Mononuclear cell (primary cell): ENCODE results near the gene NIPBL. TPM values are rescaled to one million over a fixed set of nuclear protein-coding genes. Genes with fewer than 3 reads are reported as not detected.
"Not testable (repeated sequence)": the region's sequence is repeated elsewhere in the genome, so short reads cannot be mapped to it uniquely, and the experiment has no call there.

Experiments used
- H3K27me3 ChIP-seq: 2 replicates; pipeline ENCODE4 v1.6.0; 2011; ENCODE audit warnings: low read length, control low read depth; ENCODE audit not compliant: insufficient read depth
- H3K4me1 ChIP-seq: 2 replicates; pipeline ENCODE4 v1.5.1; 2011; ENCODE audit warnings: mild to moderate bottlenecking, low read length, control low read depth; ENCODE audit not compliant: insufficient read depth
- H3K4me3 ChIP-seq: 2 replicates; pipeline ENCODE4 v1.5.1; 2011; ENCODE audit warnings: mild to moderate bottlenecking, low read length, moderate library complexity
- H3K9me3 ChIP-seq: 2 replicates; pipeline ENCODE4 v1.5.1; 2011; ENCODE audit warnings: low read depth, mild to moderate bottlenecking, control low read depth, low read length
- total RNA-seq: library from RNA; depleted of rRNA; stranded (reverse); fragments of >200 nt; gene quantifications from one replicate; pipeline ENCODE4 v1.2.3, GENCODE V29; 2012

NIPBL gene
- total RNA-seq = 97.6 TPM

GRCh38 chr5:36876299-36876964, at the start of gene NIPBL:
TSS of gene NIPBL (plus strand) at chr5:36876769. CDS start at chr5:36953697, 76,928 bp downstream.
- H3K4me1 ChIP-seq = peaks cover 21% of the 10 kb centered on the region

GRCh38 chr5:36832274-36832673, 44.3 kb upstream of the NIPBL start:
- peaks cover 3% of the 10 kb centered on the region for H3K4me1 ChIP-seq
- H3K9me3 ChIP-seq = no peaks in the 10 kb centered on the region

More at GRCh38 chr5:36876299-36876964, at the start of gene NIPBL:
- H3K4me3 ChIP-seq = peak within 1 kb of the TSS; percentile 96
- no peaks in the 10 kb centered on the region for H3K9me3 ChIP-seq
- H3K27me3 ChIP-seq = no peaks in the 10 kb centered on the region

GRCh38 chr5:36836831-36837230, 39.7 kb upstream of the NIPBL start:
- Histone ChIP-seq H3K9me3 (no peaks in the 10 kb centered on the region), H3K4me1 (peaks cover 33% of the 10 kb centered on the region), H3K27me3 (no peaks in the 10 kb centered on the region), H3K4me3 (no peak overlapping the region)

More at GRCh38 chr5:36832274-36832673, 44.3 kb upstream of the NIPBL start:
- H3K4me3 ChIP-seq = no peak overlapping the region
- H3K27me3 ChIP-seq = no peaks in the 10 kb centered on the region

DNA sequence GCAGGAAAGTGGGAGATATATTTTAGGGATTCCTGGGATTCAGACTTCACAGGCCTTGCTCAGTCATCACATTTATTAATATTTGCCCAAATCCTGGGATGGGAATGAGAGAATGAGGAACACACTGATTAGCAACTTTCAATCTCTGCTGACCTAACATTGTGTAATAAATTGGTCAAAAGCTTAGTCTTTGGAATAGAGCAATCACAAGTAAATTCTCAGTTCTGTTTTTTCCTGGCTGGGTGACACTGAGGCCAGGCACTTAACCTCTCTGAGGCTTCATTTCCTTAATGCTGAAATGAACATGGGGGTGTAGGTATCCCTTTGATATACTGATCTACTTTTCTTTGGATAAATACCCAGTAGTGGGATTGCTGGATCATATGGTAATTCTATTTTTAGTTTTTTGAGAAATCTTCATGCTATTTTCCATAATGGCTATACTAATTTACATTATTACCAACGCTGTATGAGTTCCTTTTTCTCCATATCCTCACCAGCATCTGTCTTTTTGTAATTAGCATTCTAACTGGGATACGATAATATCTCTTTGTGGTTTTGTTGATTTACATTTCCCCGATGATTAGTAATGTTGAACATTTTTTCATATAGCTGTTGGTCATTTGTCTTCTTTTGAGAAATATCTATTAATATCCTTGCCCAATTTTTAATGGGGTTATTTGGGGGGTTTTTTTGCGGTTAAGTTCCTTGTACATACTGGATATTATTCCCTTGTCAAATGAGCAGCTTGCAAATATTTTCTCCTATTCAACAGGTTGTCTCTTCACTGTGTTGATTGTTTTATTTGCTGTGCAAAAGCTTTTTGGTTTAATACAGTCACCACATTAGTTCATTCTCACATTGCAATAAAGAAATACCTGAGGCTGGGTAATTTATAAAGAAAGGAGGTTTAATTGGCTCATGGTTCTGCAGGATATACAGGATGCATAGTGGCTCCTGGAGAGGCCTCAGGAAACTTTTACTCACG, 36.8 kb upstream of the NIPBL start:
- peaks cover 39% of the 10 kb centered on the region for H3K4me1 ChIP-seq
- H3K4me3 ChIP-seq = no peak overlapping the region

DNA sequence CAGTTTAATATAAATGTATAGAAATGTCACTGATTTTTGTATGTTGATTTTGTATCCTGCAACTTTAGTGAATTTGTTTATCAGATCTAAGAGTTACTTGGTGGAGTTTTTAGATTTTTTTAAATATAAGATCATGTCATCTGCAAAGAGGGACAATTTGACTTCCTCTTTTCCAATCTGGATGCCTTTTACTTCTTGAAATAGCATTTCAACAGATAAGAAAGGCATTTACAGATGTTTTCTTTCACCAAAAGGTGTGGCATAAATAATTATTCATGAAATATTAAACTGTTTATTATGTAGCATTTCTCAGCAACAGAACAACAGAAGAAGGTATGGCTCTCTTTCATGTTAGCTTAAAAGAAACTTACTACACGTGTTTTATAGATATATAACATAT, 34.9 kb upstream of the NIPBL start:
- Histone ChIP-seq H3K4me3 (no peak overlapping the region), H3K27me3 (no peaks in the 10 kb centered on the region), H3K9me3 (no peaks in the 10 kb centered on the region), H3K4me1 (peaks cover 39% of the 10 kb centered on the region)

More for the DNA sequence above, 36.8 kb upstream of the NIPBL start:
- H3K27me3 ChIP-seq = no peaks in the 10 kb centered on the region
- no peaks in the 10 kb centered on the region for H3K9me3 ChIP-seq

- no peaks in the 10 kb centered on the region for H3K27me3 ChIP-seq
- H3K4me1 ChIP-seq = peaks cover 38% of the 10 kb centered on the region
- no peak overlapping the region for H3K4me3 ChIP-seq
- no peaks in the 10 kb centered on the region for H3K9me3 ChIP-seq
Observed at GRCh38 chr5:36842087-36842486, 34.5 kb upstream of the NIPBL start.

GRCh38 chr5:36844305-36844704, 32.3 kb upstream of the NIPBL start:
- Histone ChIP-seq H3K4me3 (no peak overlapping the region), H3K4me1 (peaks cover 21% of the 10 kb centered on the region), H3K27me3 (no peaks in the 10 kb centered on the region), H3K9me3 (no peaks in the 10 kb centered on the region)

- H3K27me3 ChIP-seq, H3K9me3 ChIP-seq, H3K4me3 ChIP-seq, H3K4me1 ChIP-seq: not testable (repeated sequence)
Observed at GRCh38 chr5:36848545-36848944, 28.0 kb upstream of the NIPBL start.

- H3K9me3 ChIP-seq, H3K27me3 ChIP-seq, H3K4me1 ChIP-seq, H3K4me3 ChIP-seq: not testable (repeated sequence)
Observed at GRCh38 chr5:36852903-36853302, 23.7 kb upstream of the NIPBL start.

- no peaks in the 10 kb centered on the region for H3K4me1 ChIP-seq
- peaks cover 6% of the 10 kb centered on the region for H3K27me3 ChIP-seq
- no peaks in the 10 kb centered on the region for H3K9me3 ChIP-seq
- no peak overlapping the region for H3K4me3 ChIP-seq
Observed at GRCh38 chr5:36854402-36855140, 22.0 kb upstream of the NIPBL start.

GRCh38 chr5:36855141-36855495, 21.5 kb upstream of the NIPBL start:
- Histone ChIP-seq H3K9me3 (no peaks in the 10 kb centered on the region), H3K27me3 (peaks cover 6% of the 10 kb centered on the region), H3K4me1 (no peaks in the 10 kb centered on the region), H3K4me3 (no peak overlapping the region)

DNA sequence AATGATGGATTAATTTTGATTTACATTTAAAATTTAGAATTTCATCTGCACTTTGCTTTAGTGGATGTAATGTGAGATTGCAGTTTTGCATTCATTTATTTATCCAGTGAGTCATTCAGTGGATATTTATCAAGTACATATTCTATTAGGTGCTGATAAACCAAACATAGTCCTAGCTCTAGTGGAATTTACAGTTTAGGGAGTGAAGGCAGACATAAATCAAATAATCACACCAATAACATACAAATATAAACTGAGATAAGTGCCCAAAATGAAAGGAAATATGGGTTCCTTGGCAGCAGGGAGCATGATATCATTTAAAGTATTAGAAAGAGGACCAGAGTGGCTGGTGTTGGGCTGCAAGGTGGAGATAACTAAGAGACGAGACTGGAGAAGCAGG, 14.7 kb upstream of the NIPBL start:
- Histone ChIP-seq H3K4me1 (no peaks in the 10 kb centered on the region), H3K9me3 (no peaks in the 10 kb centered on the region)

GRCh38 chr5:36870399-36871040, 6.0 kb upstream of the NIPBL start:
- Histone ChIP-seq H3K4me3 (no peak overlapping the region), H3K9me3 (no peaks in the 10 kb centered on the region), H3K4me1 (peaks cover 13% of the 10 kb centered on the region), H3K27me3 (no peaks in the 10 kb centered on the region)

More for the DNA sequence above, 14.7 kb upstream of the NIPBL start:
- H3K27me3 ChIP-seq = peaks cover 6% of the 10 kb centered on the region
- no peak overlapping the region for H3K4me3 ChIP-seq

- H3K4me1 ChIP-seq = peaks cover 18% of the 10 kb centered on the region
Observed at GRCh38 chr5:36874465-36874864, 2.1 kb upstream of the NIPBL start.

More at GRCh38 chr5:36874465-36874864, 2.1 kb upstream of the NIPBL start:
- Histone ChIP-seq H3K4me3 (no peak overlapping the region), H3K27me3 (no peaks in the 10 kb centered on the region), H3K9me3 (no peaks in the 10 kb centered on the region)
